Coronary artery (tissue), 2 donors: Measurements from ENCODE around the gene SULT2B1.

Experiments used
- DNase-seq: peaks from one replicate; pipeline ENCODE4 v3.0.0-alpha.2; 2017; ENCODE audit warnings: low spot score
- H3K27ac ChIP-seq, 2 donors: fragments of 200-600 bp; sonication (generic); one replicate each; pipeline ENCODE4 v1.5.1; 2016 to 2019
- H3K4me3 ChIP-seq: fragments of 200-600 bp; sonication (generic); 2 replicates; pipeline ENCODE4 v1.5.1; 2016; ENCODE audit warnings: mild to moderate bottlenecking, moderate library complexity
- CTCF ChIP-seq: fragments of 200-600 bp; sonication (generic); IDR thresholded peaks from one replicate; pipeline ENCODE4 v1.5.1; 2019; ENCODE audit warnings: antibody characterized with exemption

Gene SULT2B1

GRCh38 chr19:48510421-48511268 lies 41.3 kb upstream of the SULT2B1 start:
- DNase-seq, result no peak
- no peak for TF ChIP-seq CTCF
- Histone ChIP-seq H3K27ac (peak overlapping the region in 1 of 2 donors; percentile 40), H3K4me3 (peak overlapping the region; percentile 61)

- peak overlapping the region in 1 of 2 donors; percentile 40 for H3K27ac ChIP-seq
- H3K4me3 ChIP-seq, result peak overlapping the region; percentile 61
- no peak for DNase-seq
- TF ChIP-seq CTCF, result no peak
Observed at GRCh38 chr19:48511321-48511731, 40.6 kb upstream of the SULT2B1 start.

- DNase-seq, result no peak
- no peak for TF ChIP-seq CTCF
- H3K27ac ChIP-seq, result peak within 1 kb of the TSS in 1 of 2 donors; percentile 40
- peak within 1 kb of the TSS; percentile 61 for H3K4me3 ChIP-seq
Observed at GRCh38 chr19:48511800-48512503, 40.0 kb upstream of the SULT2B1 start, which contains the start of gene LMTK3. LMTK3 (minus strand) TSS chr19:48511835; CDS start chr19:48511576, 259 bp downstream.

GRCh38 chr19:48512504-48513288 lies 39.3 kb upstream of the SULT2B1 start:
- DNase-seq, result no peak
- H3K4me3 ChIP-seq, result peak overlapping the region; percentile 73
- H3K27ac ChIP-seq, result no peak overlapping the region
- no peak for TF ChIP-seq CTCF

GRCh38 chr19:48513289-48514122 lies 38.5 kb upstream of the SULT2B1 start:
- no peak for TF ChIP-seq CTCF
- H3K4me3 ChIP-seq, result peak overlapping the region; percentile 73
- no peak overlapping the region for H3K27ac ChIP-seq
- no peak for DNase-seq

GRCh38 chr19:48514123-48514458 lies 37.9 kb upstream of the SULT2B1 start:
- no peak for TF ChIP-seq CTCF
- Histone ChIP-seq H3K27ac (no peak overlapping the region), H3K4me3 (peak overlapping the region; percentile 73)
- DNase-seq, result no peak
